GM12872 (cell line): ENCODE data around the gene UQCRHL.

Experiments used
- CTCF ChIP-seq: IDR thresholded peaks from 3 replicates; pipeline ENCODE4 v1.5.1; 2011; ENCODE audit warnings: low read depth, mild to moderate bottlenecking, low read length, moderate library complexity; ENCODE audit not compliant: insufficient read depth

UQCRHL gene

DNA sequence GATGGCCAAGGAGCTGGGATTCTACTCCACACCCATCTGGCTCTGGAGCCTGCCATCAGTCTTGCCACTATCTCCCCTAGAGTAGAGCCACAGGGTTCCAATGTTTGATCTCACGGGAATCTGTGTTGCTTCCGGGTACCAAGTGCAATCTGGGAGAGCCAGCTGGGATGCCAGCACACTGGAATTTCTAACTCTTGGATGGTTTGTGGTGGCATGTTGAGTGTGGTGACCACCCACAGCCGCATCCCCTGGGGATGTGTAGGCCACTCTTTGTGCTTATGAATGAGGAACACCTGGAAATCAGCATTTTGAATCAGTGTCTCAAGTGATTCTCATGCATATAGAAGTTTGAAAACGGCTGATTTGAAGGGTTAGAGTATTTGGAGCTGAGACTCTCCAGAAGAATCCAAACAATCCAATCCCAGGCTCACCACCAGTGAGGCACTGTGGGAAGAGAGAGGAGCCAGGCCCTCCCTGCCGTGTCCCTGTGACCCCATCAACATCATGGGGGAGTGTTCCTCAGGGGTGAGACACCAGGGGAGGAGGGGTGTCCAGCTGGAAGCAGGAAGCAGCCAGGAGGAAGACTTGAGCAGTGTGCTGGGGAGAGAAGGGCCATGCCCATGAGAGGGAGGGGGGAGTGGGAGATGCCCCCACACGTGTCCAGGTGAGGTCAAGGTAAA, 35.5 kb downstream of the UQCRHL start:
- TF ChIP-seq CTCF, result no peak

DNA sequence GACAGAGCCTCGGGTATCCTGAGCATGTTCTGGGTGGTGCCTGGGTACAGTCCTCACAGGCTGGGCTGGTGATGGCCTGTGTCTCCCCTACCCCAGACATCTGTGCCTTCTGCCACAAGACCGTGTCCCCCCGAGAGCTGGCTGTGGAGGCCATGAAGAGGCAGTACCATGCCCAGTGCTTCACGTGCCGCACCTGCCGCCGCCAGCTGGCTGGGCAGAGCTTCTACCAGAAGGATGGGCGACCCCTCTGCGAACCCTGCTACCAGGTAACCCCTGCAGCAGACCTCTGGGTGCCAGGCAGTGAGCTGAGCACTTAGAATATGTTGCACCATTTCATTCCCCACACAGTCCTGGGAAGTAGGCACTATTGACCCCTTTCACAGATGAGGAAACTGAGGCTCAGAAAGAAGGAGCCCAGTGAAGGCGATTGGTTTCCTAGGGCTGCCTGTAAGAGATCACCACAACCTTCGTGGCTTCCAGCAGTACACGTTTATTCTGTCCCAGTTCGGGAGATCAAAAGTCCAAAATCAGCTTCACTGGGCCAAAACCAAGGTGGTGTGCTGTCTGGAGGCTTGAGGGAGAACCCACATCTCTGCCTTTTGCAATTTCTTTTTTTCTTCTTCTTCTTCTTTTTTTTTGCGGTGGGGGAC, 37.0 kb downstream of the UQCRHL start:
- TF ChIP-seq CTCF, result no peak

DNA sequence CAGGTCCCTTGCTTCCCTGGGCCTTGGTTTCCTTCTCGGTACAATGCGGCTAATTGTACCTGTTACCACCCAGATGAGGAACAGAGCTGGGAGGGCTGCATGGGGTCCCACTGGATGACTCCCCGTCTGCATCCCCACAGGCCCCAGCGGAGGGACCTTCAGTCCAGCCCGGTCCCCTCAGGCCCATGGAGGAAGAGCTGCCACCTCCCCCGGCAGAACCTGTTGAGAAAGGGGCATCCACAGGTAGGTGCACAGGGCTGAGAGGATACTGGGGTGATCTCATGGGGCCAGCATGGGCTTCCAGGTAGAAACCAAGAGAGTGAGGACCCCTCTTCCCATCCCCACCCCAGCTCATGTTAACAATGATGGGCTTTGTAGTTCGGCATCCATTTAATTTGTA, 39.1 kb downstream of the UQCRHL start:
- TF ChIP-seq CTCF, result no peak

DNA sequence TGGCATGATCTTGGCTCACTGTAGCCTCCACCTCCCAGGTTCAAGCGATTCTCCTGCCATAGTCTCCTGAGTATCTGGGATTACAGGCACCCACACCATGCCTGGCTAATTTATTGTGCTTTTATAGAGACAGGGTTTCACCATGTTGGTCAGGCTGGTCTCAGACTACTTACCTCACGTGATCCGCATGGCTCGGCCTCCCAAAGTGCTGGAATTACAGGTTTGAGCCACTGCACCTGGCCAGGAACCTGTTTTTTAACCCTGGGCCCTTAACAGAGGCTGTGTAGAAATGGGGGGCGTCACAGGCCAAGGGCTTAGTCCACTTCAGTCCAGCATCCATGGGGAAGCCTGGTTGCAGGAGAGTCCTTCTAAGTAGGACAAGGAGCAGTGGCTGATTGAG, 39.5 kb downstream of the UQCRHL start:
- TF ChIP-seq CTCF, result no peak

DNA sequence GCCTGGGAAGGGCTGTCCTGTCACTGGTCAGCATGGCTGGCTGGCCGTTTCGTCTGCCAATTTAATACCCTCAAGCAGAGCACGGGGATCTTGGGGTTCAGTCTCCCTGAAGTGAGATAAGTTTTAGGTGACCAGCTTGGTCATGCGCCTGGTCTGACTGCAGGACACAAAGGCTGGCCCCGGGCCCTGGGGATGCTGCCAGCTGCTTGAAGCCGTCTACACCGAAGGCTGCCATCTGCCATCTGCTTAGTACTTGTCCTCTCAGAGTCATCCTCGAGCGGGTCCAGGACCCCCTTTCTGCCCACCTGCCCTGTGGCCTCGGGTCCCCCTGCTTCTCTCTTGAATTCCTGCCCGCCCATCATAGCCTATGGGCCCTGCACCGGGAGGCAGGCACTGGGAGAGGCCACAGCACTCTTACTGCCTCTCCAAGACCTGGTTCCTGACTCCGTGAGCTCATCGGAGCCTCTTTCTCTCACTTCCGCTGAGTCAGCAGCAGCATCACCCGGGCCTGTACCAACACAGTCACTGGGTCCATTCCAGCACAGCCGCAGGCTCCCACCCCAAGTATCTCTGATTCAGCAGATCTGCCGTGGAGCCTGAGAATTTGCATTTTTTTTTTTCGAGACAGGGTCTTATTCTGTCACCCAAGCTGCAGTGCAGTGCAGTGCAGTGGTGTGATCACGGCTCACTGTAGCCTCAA, 41.8 kb downstream of the UQCRHL start:
- no peak for TF ChIP-seq CTCF

GRCh38 chr1:15764890-15765289, 42.6 kb downstream of the UQCRHL start:
- TF ChIP-seq CTCF, result no peak

DNA sequence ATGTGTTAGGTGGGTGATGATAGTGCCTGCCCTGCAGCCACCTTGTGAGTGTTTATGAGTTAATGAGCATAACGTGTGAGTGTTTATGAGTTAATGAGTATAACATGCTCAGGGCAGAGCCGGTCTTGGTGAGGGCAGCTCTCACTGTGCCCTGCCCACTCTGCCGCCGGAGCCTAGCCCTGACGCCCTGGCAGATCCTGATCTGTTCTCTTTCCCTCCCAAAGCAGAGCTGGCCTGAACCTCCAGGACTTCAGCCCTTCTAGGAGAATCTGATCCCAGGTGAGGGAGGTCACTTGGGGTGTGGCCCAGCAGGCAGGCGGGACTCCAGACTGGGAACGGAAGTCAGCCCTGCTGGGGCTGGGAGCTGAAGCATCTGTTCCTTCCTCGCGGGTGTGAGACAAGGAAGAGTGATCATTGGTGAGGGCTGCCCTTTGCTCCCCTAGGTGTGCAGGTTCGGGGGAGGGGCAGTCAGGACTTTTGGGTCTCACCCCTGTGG, 43.1 kb downstream of the UQCRHL start:
- TF ChIP-seq CTCF, result no peak
